T follicular helper cell (primary cell): Measurements from ENCODE around the gene MAST2.

Source experiments
- DNase-seq: peaks from one replicate; pipeline ENCODE4 v3.0.0-alpha.2; 2020; ENCODE audit warnings: low read depth

MAST2 gene

GRCh38 chr1:45982359-45982758 lies 178.9 kb downstream of the MAST2 start:
- DNase-seq, result no peak

DNA sequence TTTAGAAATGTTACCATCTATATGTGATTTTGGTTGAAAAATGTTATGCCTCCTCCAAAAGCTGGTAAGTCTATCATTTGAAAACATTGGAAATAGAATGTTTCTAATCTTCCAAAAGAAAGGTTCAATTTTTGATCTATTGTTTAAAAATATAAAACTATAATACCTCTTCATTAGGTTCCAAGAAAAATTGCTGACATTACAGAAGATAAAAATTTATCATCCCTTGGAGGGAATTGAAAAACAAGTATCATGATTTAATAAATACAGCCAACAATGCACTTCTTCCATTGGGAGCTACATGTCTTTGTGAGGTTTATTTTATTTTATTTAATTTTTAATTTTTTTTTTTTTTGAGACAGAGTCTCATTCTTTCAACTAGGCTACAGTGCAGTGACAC lies 180.6 kb downstream of the MAST2 start:
- no peak for DNase-seq

GRCh38 chr1:45987204-45987603 lies 183.8 kb downstream of the MAST2 start:
- DNase-seq, result no peak

- DNase-seq, result no peak
These were observed 185.8 kb downstream of the MAST2 start for GRCh38 chr1:45989249-45989648.

DNA sequence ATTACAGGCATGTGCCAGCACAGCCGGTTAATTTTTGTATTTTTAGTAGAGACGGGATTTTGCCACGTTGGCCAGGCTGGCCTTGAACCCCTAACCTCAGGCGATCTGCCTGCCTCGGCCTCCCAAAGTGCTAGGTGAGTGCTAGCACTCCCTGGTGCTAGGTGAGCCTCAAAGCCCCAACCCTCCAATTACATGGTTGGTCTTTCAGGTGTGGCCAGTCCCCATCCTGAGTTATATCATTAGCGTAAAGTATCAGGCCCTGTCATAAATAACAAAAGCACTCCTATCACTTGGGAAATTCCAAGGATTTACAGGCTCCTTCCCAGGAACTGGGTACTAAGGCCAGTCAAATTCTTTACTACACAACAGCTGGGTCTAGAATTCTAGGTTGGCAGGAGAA lies 191.0 kb downstream of the MAST2 start:
- no peak for DNase-seq

DNA sequence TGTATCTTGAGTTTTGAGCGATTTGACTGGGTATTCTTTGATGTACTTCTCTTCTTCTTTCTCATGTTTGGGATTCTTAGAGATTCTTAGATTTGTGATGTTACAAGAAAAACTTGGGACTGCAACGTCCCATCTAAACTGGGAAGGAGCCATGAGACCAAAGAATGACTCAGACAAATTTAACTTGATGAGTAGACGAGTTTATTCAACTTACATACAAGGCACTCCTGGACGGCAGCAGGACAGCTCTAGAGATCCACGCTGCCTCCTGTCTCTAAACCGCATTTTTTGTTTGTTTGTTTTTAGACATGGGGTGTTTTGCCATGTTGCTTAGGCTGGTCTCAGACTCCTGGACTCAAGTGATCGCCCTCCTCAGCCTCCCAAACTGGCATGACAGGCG lies 191.9 kb downstream of the MAST2 start:
- no peak for DNase-seq

DNA sequence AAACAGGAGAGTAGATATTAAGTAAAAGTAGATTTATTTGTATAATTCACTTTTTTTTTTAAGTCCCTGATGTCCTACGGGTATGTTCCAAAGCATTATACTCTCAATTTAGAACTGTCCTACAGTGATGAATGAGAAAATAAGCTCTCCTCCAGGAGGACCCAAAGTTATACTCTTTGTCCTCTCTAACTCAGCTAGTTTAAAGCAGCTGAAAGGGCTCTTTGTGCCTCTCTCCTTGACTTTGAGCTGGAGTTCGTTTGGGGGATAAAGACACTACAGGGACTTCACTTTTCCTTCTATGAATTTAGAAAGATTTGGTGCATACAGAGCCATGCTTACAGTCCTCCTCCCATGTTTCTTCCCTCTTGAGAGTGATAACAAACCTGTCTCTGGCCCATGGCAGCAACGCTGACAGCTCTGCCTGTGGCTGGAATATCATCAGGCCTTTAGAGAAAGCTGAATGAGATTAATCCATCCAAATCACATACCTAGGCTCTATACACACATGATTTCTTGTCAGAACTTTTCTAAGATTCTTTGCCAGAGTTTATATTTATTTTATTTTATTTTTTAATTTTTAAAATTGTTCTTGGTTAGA lies 194.7 kb downstream of the MAST2 start:
- DNase-seq, result no peak

DNA sequence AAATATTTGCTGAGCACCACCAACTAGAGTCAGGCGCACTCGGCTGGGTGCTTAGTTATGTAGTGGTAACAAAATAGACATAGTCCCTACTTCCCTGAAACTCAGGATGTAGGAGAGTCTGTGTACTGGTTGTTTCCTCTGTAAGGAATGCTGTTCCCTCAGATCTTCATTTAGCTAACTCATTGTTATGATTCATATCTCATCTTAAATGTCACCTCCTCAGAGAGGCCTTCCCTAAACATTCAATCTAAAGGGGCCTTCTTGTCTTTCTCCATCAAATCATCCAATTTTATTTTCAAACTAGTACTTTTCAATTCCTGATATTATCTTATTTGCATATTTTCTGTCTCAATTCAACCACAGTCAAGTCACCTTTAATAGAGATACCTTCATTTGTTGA lies 196.1 kb downstream of the MAST2 start:
- DNase-seq, result no peak

DNA sequence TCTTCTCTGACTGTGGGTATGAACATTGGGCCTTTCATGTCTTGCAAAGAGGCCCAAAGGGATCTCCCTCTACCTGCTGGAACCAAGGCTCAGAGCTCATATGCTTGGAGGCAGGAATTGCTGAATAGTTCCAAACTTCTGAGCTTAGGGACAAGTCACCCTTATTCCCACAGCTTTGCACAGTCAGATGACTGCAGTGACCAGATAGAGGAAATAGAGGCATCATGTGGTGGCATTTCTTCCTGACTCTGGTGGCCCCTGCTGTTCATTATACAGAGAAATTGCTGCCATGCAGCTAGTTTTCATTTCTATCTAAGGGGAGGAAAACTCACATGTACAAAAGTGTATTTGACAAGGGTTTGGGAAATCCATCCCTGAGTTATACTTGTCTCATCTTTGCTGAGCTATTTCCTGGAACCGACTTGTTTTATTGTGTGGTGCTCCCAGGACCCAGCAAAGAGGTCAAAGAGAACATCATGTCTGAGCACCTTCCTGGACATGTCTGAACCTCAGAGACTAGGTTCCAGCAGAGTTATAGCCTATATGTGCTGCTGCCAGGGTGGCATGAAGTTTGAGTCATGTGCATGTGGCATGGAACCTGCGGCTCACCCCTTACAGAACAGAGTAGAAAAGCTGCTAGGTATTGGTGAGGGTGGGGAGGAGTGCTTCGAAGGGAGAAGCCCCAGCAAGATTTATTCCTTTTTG lies 197.8 kb downstream of the MAST2 start:
- no peak for DNase-seq

DNA sequence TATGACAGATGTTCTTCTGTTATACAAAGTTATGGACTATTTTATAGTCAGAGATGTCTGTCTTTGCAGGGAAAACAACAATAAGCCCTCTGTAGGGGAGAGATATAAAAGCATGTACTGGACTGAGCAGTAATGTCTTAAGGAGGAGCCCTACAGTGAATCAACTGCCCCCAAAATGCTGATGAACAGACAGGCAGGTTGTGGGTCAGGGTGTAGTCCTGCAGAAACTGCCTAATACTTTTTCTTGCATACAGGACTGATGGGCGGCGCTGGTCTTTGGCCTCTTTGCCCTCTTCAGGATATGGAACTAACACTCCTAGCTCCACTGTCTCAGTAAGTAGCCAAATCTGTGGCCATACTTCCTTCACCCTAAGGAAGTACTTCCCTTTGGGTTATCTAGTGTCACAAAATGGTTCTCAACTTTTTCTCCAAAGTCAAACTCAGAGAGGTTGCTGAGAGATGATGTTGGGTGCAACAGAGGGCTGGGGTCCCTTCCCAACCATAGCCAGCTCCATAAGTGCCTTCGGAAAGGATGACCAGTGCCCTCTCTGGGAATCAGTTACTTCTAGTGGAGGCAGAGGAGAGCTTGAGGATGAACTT lies 199.2 kb downstream of the MAST2 start:
- DNase-seq, result no peak

GRCh38 chr1:46003315-46003714 lies 199.9 kb downstream of the MAST2 start:
- DNase-seq, result no peak

DNA sequence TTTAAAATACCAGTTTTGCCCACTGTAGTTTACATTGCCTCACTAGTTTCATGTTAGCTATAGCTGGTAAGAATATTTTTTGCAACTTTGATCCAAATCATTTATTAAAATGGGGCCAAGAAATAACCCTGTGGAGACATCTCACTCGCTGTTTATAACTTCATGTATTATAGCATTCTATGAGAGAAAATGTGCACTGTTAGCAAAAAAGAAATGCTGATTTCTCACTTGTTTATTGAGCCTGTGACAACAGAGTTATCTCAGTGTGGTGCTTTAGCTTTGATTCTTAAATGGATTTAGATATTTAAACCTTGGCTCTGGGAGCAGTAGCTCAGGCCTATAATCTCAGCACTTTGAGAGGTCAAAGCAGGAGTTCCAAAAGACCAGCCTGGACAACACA lies 201.1 kb downstream of the MAST2 start:
- no peak for DNase-seq

DNA sequence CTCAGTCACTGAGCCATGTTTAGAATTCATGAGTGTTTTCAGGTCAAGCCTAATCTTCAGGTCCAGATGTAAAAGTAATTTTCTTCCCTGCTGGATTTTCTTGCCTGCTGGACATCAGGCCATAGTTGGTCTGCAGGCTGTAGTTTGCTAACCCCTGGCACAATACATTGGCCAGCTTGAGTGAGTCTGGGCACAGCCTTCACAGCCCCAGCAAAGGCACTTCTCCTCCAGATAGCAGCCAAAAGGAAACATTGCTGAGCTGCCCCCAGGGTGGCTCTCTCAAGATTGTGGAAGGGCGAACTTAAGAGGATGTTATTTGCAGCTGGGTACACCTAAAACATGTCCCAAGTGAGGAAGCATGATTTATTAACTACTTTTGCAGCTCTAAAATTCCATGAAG lies 202.2 kb downstream of the MAST2 start:
- no peak for DNase-seq

- no peak for DNase-seq
These were observed 205.2 kb downstream of the MAST2 start for GRCh38 chr1:46008585-46008984.

GRCh38 chr1:46010611-46011010 lies 207.2 kb downstream of the MAST2 start:
- no peak for DNase-seq

DNA sequence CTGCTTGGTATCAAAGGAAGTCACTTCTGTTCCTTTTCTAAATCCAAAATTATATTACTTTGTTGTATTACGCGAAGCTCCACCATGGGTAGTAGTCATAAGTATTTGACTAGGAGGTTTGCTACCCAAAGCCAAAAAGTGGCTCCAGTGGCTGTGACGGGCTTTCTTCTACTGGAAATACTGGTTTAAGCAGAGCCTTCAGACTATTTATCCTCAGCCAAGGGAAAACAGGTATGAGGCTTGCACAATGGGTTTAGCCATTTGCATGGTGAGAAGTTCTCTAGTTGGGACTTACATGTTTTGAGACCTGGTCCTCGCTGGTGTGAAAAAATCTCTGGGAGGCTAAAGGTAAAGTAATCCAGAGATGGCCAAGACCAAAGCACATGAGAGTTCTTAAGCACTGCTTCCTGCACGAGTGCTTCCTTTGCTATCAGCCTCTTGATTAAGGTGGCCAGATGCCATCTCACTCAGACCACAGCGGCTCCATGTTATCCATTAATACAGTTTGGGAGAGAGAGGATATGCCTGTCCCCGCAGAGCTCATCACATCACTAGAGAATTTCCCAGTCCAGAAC lies 207.8 kb downstream of the MAST2 start:
- no peak for DNase-seq

GRCh38 chr1:46012236-46012635 lies 208.8 kb downstream of the MAST2 start:
- DNase-seq, result no peak

GRCh38 chr1:46013581-46013980 lies 210.2 kb downstream of the MAST2 start:
- DNase-seq, result no peak

DNA sequence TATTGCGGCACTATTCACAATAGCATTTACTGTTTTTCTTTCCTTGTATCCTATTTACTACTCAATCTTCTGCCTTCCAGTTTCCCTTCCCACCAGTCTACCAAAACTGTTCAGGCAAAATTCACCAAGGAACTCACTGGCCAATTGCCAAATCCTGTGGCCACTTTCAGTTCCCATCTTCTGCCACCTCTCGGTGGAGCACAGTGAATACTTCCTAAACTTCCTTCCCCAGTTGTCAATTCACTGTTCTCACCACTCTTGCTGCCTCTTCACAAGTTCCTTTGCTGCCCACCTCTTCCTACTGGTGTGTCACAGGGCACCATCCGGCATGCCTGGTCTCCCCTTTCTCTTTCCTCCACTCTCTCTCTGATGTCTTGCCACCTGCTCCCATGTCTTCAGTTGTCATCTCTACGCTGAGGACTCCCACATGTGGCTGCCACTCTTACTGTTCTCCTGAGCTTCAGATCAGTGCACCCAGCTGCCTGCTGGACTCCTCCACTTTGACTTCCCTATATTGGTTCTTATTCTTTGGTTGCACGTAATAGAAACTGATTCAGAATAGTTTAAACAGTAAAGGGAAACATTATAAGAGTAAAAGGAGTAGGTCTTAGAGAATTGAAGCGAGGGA lies 214.6 kb downstream of the MAST2 start:
- no peak for DNase-seq

GRCh38 chr1:46019348-46019747 lies 215.9 kb downstream of the MAST2 start:
- DNase-seq, result no peak

DNA sequence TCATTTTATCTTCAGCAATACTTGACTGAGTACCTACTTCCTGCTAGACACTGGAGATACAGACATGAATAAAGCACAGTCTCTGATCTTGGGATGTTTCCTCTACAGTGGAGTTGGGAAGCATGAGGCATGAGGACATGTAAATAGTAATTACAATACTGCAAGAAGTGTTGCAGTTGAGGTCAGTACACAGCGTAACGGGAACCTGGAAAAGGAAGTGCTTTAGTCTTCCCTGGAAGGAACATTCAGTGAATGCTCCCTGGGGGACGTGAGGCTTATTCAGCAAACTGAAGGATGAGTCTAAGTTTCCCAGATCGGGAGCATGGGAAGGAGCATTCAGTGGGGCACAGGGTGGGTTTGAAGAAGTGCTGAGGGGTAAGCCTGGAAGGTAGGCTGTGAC lies 216.6 kb downstream of the MAST2 start:
- no peak for DNase-seq

GRCh38 chr1:46021046-46021996 lies 217.9 kb downstream of the MAST2 start:
- no peak for DNase-seq
